Tibial nerve (tissue), 4 donors: Measurements from ENCODE around the gene ASH1L.

Experiments used
- EP300 ChIP-seq, 2 donors: sonication (generic); formaldehyde crosslinking; IDR thresholded peaks; one replicate each; pipeline ENCODE4 v1.6.1; 2017; ENCODE audit warnings: antibody characterized with exemption in 2 of 2, mild to moderate bottlenecking in 1 of 2
- TF ChIP-seq, protein P1 (sequence below), 5 experiments: fragments of 200-600 bp in 3 of 5; fragments of 450-650 bp in 2 of 5; sonication (generic) in 3 of 5; IDR thresholded peaks; one replicate each; pipeline ENCODE4 v1.5.1; 2016 to 2019; ENCODE audit warnings: antibody characterized with exemption in 5 of 5, mild to moderate bottlenecking in 3 of 5, moderate library complexity in 2 of 5

DNA sequence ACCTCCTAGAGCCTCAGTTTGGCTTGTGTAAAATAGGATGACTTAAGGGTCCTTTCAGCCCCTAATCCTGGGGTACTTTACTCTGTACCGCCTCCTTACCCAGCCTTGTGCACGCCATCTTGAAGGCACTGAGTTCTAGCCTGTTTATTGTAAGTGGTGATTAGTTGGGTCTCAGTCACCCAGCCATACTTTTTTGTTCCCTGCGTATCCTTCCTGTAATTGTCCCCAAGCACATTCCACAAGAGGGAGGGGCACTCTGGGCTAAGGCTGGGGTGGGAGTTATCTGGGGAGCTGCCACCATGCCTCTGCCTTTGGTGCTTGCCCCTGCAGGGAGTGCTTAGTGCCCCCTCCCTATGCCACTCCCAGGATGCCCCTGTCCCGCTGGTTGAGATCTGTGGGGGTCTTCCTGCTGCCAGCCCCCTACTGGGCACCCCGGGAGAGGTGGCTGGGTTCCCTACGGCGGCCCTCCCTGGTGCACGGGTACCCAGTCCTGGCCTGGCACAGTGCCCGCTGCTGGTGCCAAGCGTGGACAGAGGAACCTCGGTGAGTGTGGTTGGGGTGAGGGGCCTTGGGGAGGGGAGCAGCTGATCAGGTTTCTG is 253.1 kb downstream of the ASH1L start:
- TF ChIP-seq, protein P1, sequence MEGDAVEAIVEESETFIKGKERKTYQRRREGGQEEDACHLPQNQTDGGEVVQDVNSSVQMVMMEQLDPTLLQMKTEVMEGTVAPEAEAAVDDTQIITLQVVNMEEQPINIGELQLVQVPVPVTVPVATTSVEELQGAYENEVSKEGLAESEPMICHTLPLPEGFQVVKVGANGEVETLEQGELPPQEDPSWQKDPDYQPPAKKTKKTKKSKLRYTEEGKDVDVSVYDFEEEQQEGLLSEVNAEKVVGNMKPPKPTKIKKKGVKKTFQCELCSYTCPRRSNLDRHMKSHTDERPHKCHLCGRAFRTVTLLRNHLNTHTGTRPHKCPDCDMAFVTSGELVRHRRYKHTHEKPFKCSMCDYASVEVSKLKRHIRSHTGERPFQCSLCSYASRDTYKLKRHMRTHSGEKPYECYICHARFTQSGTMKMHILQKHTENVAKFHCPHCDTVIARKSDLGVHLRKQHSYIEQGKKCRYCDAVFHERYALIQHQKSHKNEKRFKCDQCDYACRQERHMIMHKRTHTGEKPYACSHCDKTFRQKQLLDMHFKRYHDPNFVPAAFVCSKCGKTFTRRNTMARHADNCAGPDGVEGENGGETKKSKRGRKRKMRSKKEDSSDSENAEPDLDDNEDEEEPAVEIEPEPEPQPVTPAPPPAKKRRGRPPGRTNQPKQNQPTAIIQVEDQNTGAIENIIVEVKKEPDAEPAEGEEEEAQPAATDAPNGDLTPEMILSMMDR (IDR thresholded peaks at IDR 0.05) = no peak
- no peak for TF ChIP-seq EP300 (IDR thresholded peaks at IDR 0.05)
